Measurements from ENCODE around the gene GTPBP2. TPM values are rescaled to one million over a fixed set of nuclear protein-coding genes. Genes with fewer than 3 reads are reported as not detected.
A peak's percentile ranks its signal among the peaks of the same experiment; 100 is the strongest.
"Not testable (repeated sequence)": the region's sequence is repeated elsewhere in the genome, so short reads cannot be mapped to it uniquely, and the experiment has no call there.

Gene GTPBP2
- total RNA-seq, 1 donor from 2014 or later: 77.6 TPM

GRCh38 chr6:43636308-43636659 lies 7.2 kb upstream of the GTPBP2 start:
- peaks cover 14% of the 10 kb centered on the region for H3K36me3 Mint-ChIP-seq
- TF ChIP-seq CTCF (conservative IDR thresholded peaks at IDR 0.05): no peak
- peak overlapping the region; percentile 92 for H3K27ac Mint-ChIP-seq
- no peaks in the 10 kb centered on the region for H3K27me3 Mint-ChIP-seq
- peak overlapping the region; percentile 100 for H3K4me3 Mint-ChIP-seq
- no peak for DNase-seq (ENCODE audit: extremely low spot score, unreplicated experiment)
- no peaks in the 10 kb centered on the region for H3K9me3 Mint-ChIP-seq
- peaks cover 42% of the 10 kb centered on the region for H3K4me1 Mint-ChIP-seq (ENCODE audit: unreplicated experiment)

GRCh38 chr6:43635387-43636307 lies 6.6 kb upstream of the GTPBP2 start, which contains the start of gene MAD2L1BP:
TSS of gene MAD2L1BP (plus strand) at chr6:43635840. CDS start at chr6:43635876, 36 bp downstream.
- Mint-ChIP-seq H3K9me3 (no peaks in the 10 kb centered on the region), H3K36me3 (peaks cover 13% of the 10 kb centered on the region), H3K4me1 (ENCODE audit: unreplicated experiment) (peaks cover 42% of the 10 kb centered on the region), H3K27me3 (no peaks in the 10 kb centered on the region), H3K4me3 (peak within 1 kb of the TSS; percentile 100), H3K27ac (peak within 1 kb of the TSS; percentile 92)
- no peak for TF ChIP-seq CTCF (conservative IDR thresholded peaks at IDR 0.05)
- DNase-seq (ENCODE audit: extremely low spot score, unreplicated experiment): peak; percentile 85

- Mint-ChIP-seq H3K4me1 (ENCODE audit: unreplicated experiment) (peaks cover 40% of the 10 kb centered on the region), H3K27ac (peak overlapping the region; percentile 92), H3K4me3 (peak overlapping the region; percentile 100), H3K27me3 (no peaks in the 10 kb centered on the region), H3K36me3 (peaks cover 5% of the 10 kb centered on the region), H3K9me3 (no peaks in the 10 kb centered on the region)
- DNase-seq (ENCODE audit: extremely low spot score, unreplicated experiment): no peak
- no peak for TF ChIP-seq CTCF (conservative IDR thresholded peaks at IDR 0.05)
These were observed 5.7 kb upstream of the GTPBP2 start for GRCh38 chr6:43634702-43635303.

GRCh38 chr6:43633002-43633401 lies 3.9 kb upstream of the GTPBP2 start:
- not testable (repeated sequence) for DNase-seq (ENCODE audit: extremely low spot score, unreplicated experiment); H3K36me3 Mint-ChIP-seq; H3K27me3 Mint-ChIP-seq; H3K4me3 Mint-ChIP-seq; H3K9me3 Mint-ChIP-seq; H3K27ac Mint-ChIP-seq
- peaks cover 35% of the 10 kb centered on the region for H3K4me1 Mint-ChIP-seq (ENCODE audit: unreplicated experiment)

- H3K4me3 Mint-ChIP-seq: peak overlapping the region; percentile 57
- no peak for DNase-seq (ENCODE audit: extremely low spot score, unreplicated experiment)
These were observed 2.0 kb upstream of the GTPBP2 start for GRCh38 chr6:43630980-43631619.

More at GRCh38 chr6:43630980-43631619, 2.0 kb upstream of the GTPBP2 start:
- Mint-ChIP-seq H3K36me3 (peaks cover 10% of the 10 kb centered on the region), H3K9me3 (no peaks in the 10 kb centered on the region), H3K27ac (peak overlapping the region; percentile 67), H3K27me3 (no peaks in the 10 kb centered on the region), H3K4me1 (ENCODE audit: unreplicated experiment) (peaks cover 41% of the 10 kb centered on the region)
- TF ChIP-seq CTCF (conservative IDR thresholded peaks at IDR 0.05): no peak
